Measurements from ENCODE around the gene RGS3. TPM values are rescaled to one million over a fixed set of nuclear protein-coding genes. Genes with fewer than 3 reads are reported as not detected.

Gene RGS3
- total RNA-seq, 1 donor from 2014 or later = 415 TPM

DNA sequence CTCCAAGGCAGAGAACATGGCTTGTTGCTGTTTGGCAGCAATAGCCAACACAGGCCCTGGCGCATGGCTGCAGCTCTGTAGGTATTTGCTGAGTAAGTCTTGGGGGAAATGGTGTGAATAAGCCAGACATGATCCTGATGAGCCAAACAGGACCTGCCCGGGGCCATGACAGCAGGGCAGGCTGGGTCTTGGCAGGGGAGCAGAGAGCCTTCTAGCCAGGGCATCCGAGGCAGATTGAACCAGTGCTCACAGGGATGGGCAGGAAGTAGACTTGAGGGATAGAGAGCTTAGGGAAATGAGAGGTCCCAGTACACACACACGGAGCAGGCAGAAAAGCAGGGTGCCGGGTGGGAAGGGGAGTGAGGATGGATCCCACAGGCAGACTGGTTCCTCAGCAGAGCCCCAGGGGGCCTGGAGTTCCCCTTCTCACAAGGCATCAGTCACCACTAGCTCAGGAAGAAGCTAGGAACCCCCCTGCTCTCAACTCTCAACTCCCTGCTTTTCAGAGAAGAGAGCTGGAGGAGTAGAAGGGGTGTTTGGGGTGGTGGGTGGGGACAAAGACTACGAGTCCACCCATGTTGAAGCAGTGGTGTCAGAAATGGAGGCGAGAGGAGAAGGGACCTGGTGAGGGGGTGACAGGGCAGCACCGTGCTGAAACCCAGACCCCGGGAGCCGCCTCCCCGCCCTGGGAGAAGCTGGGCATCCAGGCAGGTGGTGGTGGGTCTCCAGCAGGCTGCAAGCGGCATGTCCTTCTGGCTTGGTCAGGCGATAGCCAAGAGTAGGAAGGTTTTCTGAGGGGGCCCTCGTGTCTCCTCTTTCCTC lies 111.1 kb downstream of the RGS3 start:
- no peak for DNase-seq

DNA sequence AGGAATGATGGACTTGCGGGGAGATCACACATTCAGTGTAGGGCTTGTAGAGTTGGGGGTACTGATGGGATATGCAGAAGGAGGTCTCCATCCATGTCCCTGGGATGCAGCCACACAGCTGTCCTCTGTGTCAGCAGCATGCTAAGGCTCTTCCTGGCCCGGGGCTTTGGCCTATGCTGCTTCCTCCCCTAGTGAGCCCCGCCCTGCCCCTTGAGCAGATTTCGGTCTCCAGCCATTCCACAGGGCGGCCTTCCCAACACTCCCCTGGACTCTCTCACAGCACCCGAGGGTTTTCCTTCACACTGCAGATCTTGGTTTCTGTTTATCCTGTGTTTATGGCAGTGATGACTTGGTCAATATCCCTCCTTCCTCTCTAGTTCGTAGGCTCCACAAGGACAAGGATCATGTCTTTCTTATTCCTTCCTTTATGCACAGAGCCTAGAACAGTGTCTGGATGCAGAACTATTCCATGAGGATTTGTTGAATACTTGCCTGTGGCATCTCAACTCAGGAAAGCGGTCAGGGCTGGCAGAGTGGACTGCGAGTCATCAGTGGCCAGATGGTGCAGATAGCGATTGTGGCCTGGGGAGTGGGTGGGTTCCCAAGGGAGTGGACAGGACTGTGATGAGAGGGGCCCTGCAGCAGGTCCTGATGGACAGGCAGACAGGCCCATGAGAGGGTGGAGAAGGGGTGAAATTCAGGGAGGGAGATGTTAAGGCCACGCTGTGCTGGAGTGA lies 114.2 kb downstream of the RGS3 start:
- peak; percentile 46 for DNase-seq

DNA sequence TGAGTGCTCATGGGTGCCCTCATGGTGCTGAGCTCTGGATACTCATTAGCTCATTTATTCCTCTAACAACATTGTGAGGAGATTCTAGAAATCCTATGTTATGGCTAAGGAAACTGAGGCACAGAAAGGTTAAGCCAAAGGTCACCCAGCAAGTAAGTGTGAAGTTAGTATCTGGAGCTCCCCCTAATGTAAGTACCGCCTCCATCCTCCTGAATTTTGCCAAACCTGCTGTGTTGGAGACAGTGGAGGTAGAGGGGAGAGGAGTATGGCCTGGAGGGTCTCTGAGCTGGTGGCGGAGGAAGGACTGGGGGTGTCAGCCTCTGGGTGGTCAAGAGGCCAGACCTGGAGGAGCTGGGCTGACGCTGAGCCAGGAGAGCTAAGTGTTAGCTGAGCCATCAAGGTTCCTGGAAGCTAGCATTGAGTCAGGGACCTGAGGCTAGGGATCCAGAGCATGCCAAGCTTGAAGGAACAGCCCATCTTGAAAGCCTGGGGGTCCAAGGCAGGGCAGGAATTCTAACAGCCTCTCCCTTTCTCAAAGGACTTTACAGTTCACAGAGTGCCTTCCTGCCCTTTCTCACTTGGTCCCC lies 114.8 kb downstream of the RGS3 start:
- no peak for DNase-seq

DNA sequence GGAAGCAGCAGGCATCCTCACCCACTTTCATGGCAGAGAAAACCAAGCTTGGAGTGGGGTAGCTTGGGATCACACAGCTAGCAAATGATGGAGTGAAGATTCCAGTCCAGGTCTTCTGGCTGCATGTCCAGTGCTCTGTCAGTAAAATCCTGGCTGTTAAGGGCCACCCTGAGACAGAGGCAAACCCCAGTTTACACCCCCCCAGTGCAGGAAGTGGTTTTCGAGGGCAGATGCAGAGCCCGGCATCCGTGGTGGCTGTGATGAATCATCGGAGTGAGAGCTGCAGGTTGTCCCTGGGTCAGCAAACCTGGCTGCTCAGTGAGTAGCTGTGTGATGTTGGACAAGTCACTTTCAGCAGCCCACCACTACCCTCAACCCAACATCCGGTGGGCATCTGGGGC lies 115.4 kb downstream of the RGS3 start:
- no peak for DNase-seq

DNA sequence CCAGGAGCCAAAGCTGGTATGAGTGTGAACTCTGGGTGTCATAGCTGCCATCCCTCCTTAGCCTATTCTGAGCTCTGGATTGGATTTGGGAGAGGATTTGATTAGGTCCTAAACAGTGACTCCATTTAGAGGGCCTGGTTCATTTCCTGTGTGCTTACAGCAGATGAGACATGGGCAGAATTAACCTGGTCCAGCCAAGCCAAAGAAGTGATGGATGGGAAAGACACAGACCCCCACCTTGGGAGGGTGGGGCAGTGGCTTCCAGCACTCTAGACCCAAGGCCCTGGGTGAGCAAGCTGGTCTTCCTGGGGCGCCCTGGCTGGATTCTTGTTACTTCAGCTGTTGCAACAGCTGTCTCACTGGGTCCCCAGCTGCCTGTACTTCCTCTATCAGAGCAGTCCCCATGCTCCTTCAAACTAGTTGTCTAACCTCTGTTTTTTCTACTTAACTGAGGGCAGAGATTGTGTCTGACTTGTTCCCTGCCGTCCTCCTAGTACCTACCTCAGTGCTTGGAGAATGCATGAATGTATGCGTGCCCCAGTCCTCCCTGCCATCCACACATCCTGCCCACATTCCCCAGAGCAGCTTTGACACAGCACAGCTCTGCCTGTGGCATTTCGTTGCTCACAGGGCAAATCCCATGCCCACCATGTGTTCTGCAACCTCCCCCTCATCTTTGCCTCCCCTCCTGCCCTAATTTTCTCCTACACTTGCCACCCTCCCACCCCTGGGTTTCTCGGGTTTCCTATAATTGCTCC lies 115.9 kb downstream of the RGS3 start:
- no peak for DNase-seq

DNA sequence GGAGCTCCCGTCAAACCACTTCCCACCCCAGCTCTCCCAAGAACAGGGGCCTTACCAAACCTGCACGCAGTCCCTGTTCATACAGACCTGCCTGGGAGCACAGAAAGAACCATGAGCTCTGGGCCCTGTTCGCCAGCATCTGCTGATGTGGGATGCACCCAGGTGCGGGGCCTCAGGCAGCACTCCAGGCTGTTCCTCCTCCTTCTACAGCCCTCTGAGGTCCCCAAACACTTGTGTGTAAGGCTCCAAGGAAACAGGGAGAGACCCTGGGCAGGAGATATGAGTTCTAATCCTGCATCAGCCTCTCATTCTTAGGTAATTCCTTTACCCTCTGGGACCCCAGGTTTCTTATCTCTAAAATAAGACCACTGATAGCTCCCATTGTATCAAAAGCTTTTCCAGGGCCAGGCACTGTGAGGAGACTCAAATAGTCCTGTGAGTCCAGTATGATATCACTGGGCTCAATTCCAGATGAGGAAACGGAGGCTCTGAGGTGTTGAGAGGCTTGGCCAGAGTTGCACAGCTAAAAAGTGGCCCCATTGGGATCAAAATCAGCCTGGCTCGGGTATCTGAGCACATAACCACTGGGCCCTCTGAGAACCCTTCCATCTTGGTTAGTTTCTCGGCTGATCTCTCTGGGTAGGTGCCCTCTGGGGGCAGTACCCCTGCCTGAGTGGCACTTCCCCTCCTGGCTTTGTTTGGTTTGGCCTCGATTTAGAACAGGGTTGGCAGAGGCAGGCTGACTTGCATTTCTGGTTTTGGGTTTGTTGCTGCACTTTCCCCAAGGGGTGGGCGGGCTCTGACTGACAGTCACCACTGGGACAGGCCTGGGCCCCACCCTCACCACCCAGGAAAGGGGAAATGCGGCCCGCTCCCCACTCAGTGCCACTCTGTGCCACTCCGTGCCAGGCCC lies 116.8 kb downstream of the RGS3 start:
- peak; percentile 73 for DNase-seq

DNA sequence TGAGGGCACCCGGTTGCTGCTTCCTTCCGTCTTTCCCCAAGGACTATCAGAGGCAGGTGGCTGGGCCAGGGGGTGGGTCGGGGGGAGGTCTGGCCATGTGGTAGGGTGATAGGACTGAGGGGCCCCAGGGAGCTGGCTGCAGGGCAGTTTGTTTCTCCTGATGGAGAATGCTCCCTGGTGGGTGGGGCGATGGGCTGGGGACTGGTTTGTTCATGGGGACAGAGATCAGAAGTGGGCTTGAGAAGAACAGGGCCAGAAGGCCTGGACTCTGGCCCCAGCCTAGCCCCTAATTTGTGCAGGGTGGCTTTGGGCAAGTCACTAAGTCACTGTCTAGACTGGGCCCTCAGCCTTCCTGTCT lies 117.4 kb downstream of the RGS3 start:
- DNase-seq = no peak

DNA sequence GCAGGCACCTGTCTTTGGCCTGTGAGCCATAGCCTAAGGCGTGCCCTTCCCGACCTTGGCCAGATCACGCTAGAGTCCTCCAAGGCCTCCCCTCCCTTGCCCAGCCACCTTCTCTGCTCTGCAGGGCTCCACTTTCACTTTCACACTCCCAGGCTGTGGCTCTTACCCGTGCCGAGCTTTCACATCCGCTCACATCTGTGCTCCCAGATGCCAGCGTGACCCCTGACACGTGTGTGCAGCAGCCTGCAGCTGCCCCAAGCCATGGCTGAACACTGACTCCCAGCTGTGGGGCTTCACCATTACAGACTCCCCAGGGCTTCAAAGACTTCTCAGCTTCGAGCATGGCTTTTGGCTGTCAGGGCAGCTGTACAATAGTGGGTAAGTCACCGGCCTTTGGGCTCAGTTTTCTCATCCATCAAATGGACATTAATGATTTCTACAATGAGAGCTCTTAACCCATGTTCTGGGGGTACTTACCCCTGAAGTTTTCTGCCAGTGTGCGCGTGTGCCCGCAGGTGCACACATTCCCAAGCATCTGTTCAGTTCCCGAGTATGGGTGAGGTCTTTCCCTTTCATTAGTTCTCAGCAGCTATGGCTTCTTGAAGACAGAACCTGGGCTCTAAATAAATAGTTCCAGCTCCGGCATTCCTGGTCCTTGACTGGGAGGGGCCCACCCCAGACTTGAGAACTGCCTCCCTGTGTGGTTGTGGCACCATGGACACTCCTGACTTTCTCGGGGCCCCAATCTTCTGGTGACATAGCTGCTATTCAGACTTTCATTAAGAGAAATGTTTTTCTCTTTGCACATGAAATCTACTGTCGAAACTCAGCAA lies 118.6 kb downstream of the RGS3 start:
- peak; percentile 79 for DNase-seq

DNA sequence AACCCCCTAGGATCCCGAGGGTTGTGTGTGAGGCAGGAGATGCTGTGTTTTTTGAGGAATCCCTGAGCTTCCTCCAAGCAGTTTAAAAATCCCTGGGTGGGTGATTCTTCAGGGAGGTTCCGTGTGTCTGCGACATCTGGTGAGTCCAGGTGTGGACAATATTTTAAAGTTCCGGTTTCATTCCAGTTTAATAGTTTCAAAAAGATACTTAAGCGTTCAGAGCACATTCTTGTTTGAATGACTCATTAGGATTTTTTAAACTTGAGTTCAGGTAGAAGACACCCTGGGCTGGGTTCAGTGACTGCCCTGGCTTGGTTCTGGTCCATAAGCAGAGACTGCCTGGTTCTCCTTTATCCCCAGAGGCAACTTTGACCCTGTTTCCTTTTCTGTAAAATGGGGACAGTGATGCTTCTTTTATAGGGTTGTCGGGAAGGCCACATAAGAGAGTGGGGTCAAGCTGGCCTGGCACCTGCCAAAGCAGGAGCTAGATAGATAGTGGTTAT lies 119.2 kb downstream of the RGS3 start:
- DNase-seq = no peak

DNA sequence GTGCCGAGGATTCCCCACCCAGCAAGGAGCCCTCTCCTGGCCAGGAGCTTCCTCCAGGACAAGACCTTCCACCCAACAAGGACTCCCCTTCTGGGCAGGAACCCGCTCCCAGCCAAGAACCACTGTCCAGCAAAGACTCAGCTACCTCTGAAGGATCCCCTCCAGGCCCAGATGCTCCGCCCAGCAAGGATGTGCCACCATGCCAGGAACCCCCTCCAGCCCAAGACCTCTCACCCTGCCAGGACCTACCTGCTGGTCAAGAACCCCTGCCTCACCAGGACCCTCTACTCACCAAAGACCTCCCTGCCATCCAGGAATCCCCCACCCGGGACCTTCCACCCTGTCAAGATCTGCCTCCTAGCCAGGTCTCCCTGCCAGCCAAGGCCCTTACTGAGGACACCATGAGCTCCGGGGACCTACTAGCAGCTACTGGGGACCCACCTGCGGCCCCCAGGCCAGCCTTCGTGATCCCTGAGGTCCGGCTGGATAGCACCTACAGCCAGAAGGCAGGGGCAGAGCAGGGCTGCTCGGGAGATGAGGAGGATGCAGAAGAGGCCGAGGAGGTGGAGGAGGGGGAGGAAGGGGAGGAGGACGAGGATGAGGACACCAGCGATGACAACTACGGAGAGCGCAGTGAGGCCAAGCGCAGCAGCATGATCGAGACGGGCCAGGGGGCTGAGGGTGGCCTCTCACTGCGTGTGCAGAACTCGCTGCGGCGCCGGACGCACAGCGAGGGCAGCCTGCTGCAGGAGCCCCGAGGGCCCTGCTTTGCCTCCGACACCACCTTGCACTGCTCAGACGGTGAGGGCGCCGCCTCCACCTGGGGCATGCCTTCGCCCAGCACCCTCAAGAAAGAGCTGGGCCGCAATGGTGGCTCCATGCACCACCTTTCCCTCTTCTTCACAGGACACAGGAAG lies 120.2 kb downstream of the RGS3 start:
- DNase-seq = no peak

DNA sequence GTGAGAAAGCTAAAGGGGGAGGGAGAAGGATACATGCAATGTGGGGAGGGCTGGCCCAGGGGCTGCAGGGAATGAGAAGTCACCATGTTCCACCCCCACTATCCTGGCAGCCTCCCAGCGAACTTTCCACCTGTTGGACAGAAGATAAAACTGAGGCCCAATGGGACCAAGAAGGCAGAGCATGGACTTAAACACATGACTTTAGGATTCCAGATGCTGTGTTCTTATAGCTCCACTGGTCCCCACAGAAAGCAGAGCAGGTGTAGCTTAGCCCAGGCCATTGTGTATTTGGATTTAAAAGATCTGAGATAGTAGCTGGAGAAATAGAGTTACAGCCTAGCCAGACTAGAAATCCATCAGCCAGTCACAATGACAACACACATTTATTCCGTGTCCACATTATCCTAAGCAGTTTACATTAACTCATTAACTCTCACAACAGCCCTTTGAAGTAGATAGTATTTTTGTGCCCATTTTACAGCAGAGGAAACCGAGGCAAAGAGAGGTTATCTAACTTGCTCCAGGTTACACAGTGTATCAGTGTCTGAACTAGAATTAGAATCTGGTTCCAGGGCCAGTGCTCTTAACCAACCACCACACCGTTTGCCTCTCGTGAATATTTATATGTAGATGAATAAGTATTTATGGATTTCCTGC lies 121.0 kb downstream of the RGS3 start:
- DNase-seq = no peak

DNA sequence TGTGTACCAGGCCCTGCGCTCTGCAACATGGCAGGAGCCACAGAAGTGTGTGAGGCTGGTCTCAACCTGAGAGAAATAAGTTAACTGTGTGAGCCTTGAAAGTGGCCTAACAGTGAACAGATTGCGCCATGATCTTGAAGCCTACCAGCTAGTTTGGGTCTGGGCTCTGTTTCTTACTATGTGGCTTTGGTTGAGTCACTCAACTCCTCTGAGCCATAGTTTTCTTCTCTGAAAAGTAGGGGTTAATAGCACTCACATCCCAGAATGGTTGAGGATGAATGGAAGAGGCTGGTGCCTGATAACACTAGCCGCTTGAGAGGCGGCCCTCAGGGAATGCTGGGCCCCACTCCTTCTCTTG lies 121.5 kb downstream of the RGS3 start:
- DNase-seq = no peak

DNA sequence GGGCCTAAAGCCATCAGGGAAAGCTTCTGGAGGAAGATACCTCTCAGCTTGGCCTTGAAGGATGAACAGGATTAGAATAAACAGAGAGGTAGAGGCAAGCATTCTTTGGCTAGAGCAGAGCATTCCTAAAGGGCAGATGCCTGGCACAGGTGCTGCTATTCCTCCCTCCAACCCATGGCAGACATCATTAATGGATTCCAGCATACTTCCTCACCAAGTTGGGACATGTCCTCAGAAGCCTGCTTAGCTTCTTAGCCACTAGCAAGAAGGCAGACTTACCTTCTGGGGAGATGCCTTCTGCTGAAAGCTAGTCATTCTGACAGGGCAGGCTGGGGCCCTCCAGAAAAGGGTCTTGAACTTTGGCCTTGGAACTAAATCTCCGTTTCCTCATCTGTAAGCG lies 122.0 kb downstream of the RGS3 start:
- no peak for DNase-seq

DNA sequence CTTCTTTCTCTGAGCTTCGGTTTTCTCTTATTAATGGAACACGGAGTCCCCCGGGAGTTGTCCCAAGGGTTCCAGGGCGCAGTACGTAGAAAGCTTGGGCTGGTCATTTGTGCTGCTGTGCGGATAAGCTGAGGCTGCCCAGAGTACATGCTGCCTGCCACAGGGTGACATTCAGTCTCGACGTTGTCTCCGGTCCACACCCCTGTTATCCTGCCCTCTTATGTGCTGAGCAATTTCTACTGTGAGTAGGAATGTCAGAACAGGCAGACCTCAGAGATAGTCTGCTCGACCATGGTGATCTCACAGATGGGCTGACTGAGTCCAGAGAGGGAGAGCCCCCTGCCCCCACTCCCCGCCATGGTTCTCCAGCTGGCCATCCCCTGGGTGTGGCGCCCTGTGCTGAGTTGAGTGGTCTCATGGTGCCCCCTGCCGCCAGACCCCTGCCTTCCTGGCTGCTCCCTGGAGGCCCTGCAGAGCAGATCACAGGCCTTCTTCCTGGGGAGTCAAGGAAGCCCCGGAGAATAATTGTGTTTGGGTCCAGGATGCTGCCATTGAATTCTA lies 124.0 kb downstream of the RGS3 start:
- DNase-seq = peak; percentile 65

DNA sequence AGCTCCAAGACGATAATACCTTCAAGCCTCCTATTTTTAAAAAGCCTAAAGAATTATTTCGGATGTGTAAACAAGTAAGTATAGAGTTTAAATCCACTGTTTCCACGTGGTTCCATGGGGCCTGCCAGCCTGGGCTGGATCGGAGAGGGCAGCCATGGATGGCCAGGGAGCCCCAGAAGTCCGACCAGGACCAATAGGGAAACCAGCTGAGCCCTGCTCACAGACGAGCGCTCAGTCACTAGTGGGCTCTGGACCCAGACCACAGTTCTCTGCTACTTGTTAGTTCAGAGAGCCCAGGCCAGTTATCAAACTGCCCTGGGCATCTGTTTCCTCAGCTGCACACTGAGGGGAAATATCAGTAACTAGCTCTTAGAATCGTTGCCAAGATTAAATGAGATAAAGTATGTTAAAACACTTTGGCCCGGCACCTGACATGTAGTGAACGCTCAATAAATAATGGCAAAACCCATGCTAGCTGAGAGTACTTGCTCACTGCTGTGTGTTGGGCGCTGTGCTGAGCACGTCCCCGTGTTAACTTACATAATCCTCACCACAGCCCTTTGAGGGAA lies 124.8 kb downstream of the RGS3 start:
- DNase-seq = peak; percentile 87

DNA sequence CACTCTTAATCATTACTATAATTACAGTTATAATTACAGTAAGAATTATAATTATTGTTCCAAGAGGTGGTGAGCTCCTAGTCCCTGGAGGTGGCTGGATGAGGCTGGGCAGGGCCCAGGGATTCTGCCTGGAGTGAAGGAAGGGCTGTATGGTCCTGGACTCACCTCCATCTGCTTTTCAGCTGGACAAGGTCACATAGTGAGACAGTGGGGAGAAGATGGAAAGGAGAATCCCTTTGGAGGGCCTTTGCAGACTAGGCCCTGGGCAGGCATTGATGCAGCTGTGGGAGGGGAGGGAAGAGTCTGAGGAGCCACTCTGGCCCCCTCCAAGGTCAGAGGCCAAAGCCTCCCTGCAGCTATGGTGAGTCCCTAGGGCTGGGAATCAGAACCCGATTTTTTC lies 125.4 kb downstream of the RGS3 start:
- no peak for DNase-seq

DNA sequence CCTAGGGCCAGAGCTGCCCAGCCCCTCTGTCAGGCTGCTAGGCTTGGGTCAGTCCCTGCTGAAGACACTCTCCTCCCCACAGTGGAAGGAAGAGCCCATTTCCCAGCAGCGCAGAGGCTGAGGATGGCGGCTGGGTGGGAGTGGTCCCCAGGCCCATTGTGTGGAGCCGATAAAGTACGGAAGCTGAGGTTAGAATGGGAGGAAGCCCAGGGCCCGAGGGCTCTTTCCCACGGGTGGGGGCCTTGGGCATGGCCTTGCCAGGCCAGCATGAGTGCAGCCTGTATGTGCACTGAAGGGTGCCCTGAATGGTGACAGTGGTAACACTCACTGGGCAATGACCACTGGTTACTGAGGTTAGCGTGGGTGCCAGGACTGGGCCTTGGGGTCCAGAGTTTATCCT lies 125.9 kb downstream of the RGS3 start:
- peak; percentile 96 for DNase-seq

DNA sequence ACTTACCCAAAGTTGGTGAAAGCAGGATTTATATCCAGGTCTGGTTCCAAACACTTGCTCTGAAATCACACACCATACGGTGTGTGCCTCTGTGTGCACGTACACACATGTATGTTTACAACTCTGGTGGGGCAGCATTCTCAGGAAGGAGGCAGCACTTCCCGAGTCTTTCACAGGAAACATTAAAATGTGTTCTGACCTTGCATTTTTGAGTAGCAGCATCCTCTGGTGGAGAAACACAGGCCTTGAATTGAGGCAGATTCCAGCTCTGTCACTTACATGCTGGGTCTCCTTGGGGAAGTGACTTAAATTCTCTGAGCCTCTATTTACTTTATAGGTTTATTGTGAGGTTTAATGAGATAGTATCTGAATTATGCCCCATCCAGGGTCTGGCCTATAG lies 126.4 kb downstream of the RGS3 start:
- DNase-seq = peak; percentile 88

DNA sequence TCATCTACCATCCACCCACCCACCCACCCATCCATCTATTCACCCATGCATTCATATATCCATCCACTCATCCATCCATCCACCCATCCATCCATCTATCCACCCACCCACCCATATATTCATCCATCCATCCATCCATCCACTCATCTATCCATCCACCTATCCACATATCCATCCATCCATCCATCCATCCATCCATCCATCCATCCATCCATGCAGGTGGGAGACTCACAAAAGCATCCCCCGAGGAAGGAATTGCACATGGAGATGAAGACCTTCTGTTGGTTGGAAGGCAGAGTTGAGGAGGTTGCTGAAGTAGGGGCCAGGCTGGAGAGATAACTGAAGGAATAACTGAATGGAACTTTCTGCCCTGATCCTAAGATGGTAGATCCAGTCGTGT lies 126.9 kb downstream of the RGS3 start:
- no peak for DNase-seq

All from dermis blood vessel endothelial cell (primary cell).